Measurements from ENCODE around the gene MLX.
"Not testable (repeated sequence)": the region's sequence is repeated elsewhere in the genome, so short reads cannot be mapped to it uniquely, and the experiment has no call there.

The MLX gene

GRCh38 chr17:42555961-42556617 lies 10.8 kb upstream of the MLX start:
- DNase-seq = not testable (repeated sequence)

- DNase-seq = no peak
Measured at GRCh38 chr17:42559075-42559474, 7.8 kb upstream of the MLX start.

GRCh38 chr17:42560246-42560645 lies 6.7 kb upstream of the MLX start:
- DNase-seq = no peak

GRCh38 chr17:42561897-42562387 lies 5.0 kb upstream of the MLX start, which contains the start of gene COASY:
TSS of gene COASY (plus strand) at chr17:42562148. CDS start at chr17:42562623, 475 bp downstream.
- DNase-seq = peak; percentile 98

GRCh38 chr17:42562388-42563142 lies 4.3 kb upstream of the MLX start:
- DNase-seq = no peak

- DNase-seq = no peak
Measured at GRCh38 chr17:42563143-42563509, 3.8 kb upstream of the MLX start.

GRCh38 chr17:42563543-42563942 lies 3.4 kb upstream of the MLX start:
- no peak for DNase-seq

- DNase-seq = no peak
Measured at GRCh38 chr17:42563950-42564349, 3.0 kb upstream of the MLX start.

GRCh38 chr17:42564815-42565522 lies 1.9 kb upstream of the MLX start:
- no peak for DNase-seq

GRCh38 chr17:42565523-42566214 lies 1.2 kb upstream of the MLX start:
- no peak for DNase-seq

- DNase-seq = no peak
Measured at GRCh38 chr17:42566215-42566882, 551 bp upstream of the MLX start.

- no peak for DNase-seq
Measured at GRCh38 chr17:42568341-42569111, 1.6 kb downstream of the MLX start.

- no peak for DNase-seq
Measured at GRCh38 chr17:42571435-42572225, 4.7 kb downstream of the MLX start.

GRCh38 chr17:42573095-42573494 lies 6.2 kb downstream of the MLX start:
- no peak for DNase-seq

- no peak for DNase-seq
Measured at GRCh38 chr17:42574463-42574862, 7.6 kb downstream of the MLX start.

GRCh38 chr17:42577140-42577531 lies 10.2 kb downstream of the MLX start:
- DNase-seq = peak; percentile 33

GRCh38 chr17:42577532-42578281 lies 10.8 kb downstream of the MLX start, which contains the start of gene PSMC3IP:
TSS of gene PSMC3IP (minus strand) at chr17:42577729. CDS start at chr17:42577686, 43 bp downstream.
- DNase-seq = peak; percentile 95

- DNase-seq = peak; percentile 91
Measured at GRCh38 chr17:42578282-42578869, 11.5 kb downstream of the MLX start.

GRCh38 chr17:42579794-42580551 lies 13.1 kb downstream of the MLX start:
- no peak for DNase-seq
